DND-41 (cell line): ENCODE results near the gene MALAT1.

Experiments
- ATAC-seq: fragments of 200-7000 bp; cut with Tn5 transposase; 3 replicates; pipeline ENCODE4 v1.9.1; 2021; ENCODE audit warnings: low read depth; ENCODE audit not compliant: insufficient read depth
- DNase-seq: peaks from one replicate; pipeline ENCODE4 v3.0.0-alpha.2; 2020
- H2AFZ ChIP-seq: 2 replicates; pipeline ENCODE4 v1.6.0; 2012; ENCODE audit warnings: low read depth, low read length
- H3K27ac ChIP-seq: 2 replicates; pipeline ENCODE4 v1.5.1; 2012; ENCODE audit warnings: low read length, inconsistent platforms
- H3K27me3 ChIP-seq: fragments of 200-600 bp; sonication (generic); 2 replicates; pipeline ENCODE4 v1.6.0; 2012; ENCODE audit warnings: low read length, mild to moderate bottlenecking, inconsistent platforms; ENCODE audit not compliant: insufficient read depth, poor library complexity
- H3K36me3 ChIP-seq: 2 replicates; pipeline ENCODE4 v1.5.1; 2012; ENCODE audit warnings: low read length, inconsistent platforms; ENCODE audit not compliant: insufficient read depth
- H3K4me1 ChIP-seq: 2 replicates; pipeline ENCODE4 v1.5.1; 2012; ENCODE audit warnings: mild to moderate bottlenecking, low read length; ENCODE audit not compliant: insufficient read depth
- H3K4me2 ChIP-seq: 2 replicates; pipeline ENCODE4 v1.6.0; 2012; ENCODE audit warnings: mild to moderate bottlenecking, moderate library complexity, low read length, inconsistent platforms; ENCODE audit not compliant: insufficient read depth
- H3K4me3 ChIP-seq, 2 experiments: fragments of 200-600 bp in 1 of 2; shearing (Covaris generic) in 1 of 2; 2 replicates each; pipeline ENCODE4 v1.5.1; 2012 to 2016; ENCODE audit warnings: inconsistent platforms in 2 of 2, low read length in 2 of 2, mild to moderate bottlenecking in 2 of 2, low read depth in 1 of 2, moderate library complexity in 1 of 2
- H3K79me2 ChIP-seq: 2 replicates; pipeline ENCODE4 v1.6.0; 2012; ENCODE audit warnings: low read length, inconsistent platforms; ENCODE audit not compliant: insufficient read depth
- H3K9ac ChIP-seq: 2 replicates; pipeline ENCODE4 v1.6.0; 2012; ENCODE audit warnings: low read depth, mild to moderate bottlenecking, inconsistent platforms, low read length, moderate library complexity
- H3K9me3 ChIP-seq: 2 replicates; pipeline ENCODE4 v1.5.1; 2012; ENCODE audit warnings: low read length, moderate library complexity, mild to moderate bottlenecking, inconsistent platforms; ENCODE audit not compliant: insufficient read depth, severe bottlenecking
- H4K20me1 ChIP-seq: 2 replicates; pipeline ENCODE4 v1.6.0; 2012; ENCODE audit warnings: low read length; ENCODE audit not compliant: insufficient read depth
- EZH2 ChIP-seq: IDR thresholded peaks from 3 replicates; pipeline ENCODE4 v1.6.1; 2012; ENCODE audit warnings: borderline replicate concordance, low read depth, mild to moderate bottlenecking, moderate library complexity, low read length, inconsistent platforms; ENCODE audit not compliant: severe bottlenecking
- TF ChIP-seq, protein P1 (sequence below): IDR thresholded peaks from 2 replicates; pipeline ENCODE4 v1.5.1; 2012; ENCODE audit warnings: borderline replicate concordance, low read length, moderate library complexity, mild to moderate bottlenecking; ENCODE audit not compliant: poor library complexity, severe bottlenecking; ENCODE audit errors: extremely low read depth

The MALAT1 gene

DNA sequence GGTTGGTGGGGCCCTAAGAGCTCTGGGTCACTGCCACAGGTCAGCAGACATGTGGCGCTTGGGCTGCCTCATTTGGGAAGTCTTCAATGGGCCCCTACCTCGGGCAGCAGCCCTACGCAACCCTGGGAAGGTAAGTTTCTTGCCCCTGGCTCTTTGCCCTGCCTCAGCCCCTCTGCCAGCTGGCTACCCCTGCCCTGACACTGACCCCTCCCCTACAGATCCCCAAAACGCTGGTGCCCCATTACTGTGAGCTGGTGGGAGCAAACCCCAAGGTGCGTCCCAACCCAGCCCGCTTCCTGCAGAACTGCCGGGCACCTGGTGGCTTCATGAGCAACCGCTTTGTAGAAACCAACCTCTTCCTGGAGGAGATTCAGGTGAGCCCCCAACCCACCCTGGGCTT, 27.9 kb downstream of the MALAT1 start:
- Histone ChIP-seq H3K79me2 (peaks cover 20% of the 10 kb centered on the region), H3K36me3 (peaks cover 46% of the 10 kb centered on the region), H3K9ac (0 out of 2 replicates have a peak overlapping the region, but pooled peaks have one; percentile 98), H3K4me3 (no peak overlapping the region), H3K27ac (no peak overlapping the region), H3K9me3 (no peaks in the 10 kb centered on the region), H3K27me3 (peaks cover 7% of the 10 kb centered on the region), H3K4me1 (peaks cover 23% of the 10 kb centered on the region), H3K4me2 (peak overlapping the region; percentile 100; the same call in 1 of the 2 replicates), H2AFZ (no peak overlapping the region), H4K20me1 (peaks cover 22% of the 10 kb centered on the region)
- ATAC-seq, result no peak
- DNase-seq, result no peak
- TF ChIP-seq, protein P1, sequence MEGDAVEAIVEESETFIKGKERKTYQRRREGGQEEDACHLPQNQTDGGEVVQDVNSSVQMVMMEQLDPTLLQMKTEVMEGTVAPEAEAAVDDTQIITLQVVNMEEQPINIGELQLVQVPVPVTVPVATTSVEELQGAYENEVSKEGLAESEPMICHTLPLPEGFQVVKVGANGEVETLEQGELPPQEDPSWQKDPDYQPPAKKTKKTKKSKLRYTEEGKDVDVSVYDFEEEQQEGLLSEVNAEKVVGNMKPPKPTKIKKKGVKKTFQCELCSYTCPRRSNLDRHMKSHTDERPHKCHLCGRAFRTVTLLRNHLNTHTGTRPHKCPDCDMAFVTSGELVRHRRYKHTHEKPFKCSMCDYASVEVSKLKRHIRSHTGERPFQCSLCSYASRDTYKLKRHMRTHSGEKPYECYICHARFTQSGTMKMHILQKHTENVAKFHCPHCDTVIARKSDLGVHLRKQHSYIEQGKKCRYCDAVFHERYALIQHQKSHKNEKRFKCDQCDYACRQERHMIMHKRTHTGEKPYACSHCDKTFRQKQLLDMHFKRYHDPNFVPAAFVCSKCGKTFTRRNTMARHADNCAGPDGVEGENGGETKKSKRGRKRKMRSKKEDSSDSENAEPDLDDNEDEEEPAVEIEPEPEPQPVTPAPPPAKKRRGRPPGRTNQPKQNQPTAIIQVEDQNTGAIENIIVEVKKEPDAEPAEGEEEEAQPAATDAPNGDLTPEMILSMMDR, result no peak
- no peak for TF ChIP-seq EZH2

DNA sequence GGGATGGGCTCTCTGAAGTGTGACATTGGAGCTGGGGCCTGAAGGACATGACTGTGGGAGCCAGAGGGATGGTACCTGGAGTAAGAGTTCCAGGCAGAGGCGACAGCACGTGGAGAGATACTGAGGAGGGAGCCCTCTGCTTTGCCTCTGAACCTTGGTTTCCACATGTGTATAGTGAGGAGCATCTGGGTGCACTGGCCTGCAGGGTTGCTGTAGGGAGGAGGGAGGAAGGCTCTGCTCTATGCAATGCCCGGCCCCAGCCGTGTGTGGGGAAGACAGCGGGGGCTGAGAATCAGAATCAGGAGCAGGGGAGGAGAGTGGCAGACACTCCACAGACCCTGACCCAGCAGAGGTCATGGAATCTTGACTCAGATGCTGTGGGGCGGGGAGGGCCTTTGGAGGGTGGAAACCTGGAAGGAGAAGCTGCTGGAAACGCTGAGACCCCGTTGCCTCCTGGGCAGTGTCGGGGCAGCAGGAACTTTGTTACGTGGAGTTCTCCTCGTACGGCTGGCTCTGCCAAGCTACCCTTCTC, 30.0 kb downstream of the MALAT1 start:
- TF ChIP-seq EZH2, result no peak
- TF ChIP-seq, protein P1, result no peak
- no peaks in the 10 kb centered on the region for H3K27me3 ChIP-seq
- H2AFZ ChIP-seq, result no peak overlapping the region
- no peak overlapping the region for H3K27ac ChIP-seq
- H3K79me2 ChIP-seq, result peaks cover 20% of the 10 kb centered on the region
- H3K36me3 ChIP-seq, result peaks cover 58% of the 10 kb centered on the region
- no peaks in the 10 kb centered on the region for H3K9me3 ChIP-seq
- peaks cover 21% of the 10 kb centered on the region for H3K4me1 ChIP-seq
- no peak overlapping the region for H3K4me3 ChIP-seq
- no peak overlapping the region for H3K9ac ChIP-seq
- ATAC-seq (no peak), DNase-seq (no peak)
- no peak overlapping the region for H3K4me2 ChIP-seq
- H4K20me1 ChIP-seq, result peaks cover 22% of the 10 kb centered on the region

DNA sequence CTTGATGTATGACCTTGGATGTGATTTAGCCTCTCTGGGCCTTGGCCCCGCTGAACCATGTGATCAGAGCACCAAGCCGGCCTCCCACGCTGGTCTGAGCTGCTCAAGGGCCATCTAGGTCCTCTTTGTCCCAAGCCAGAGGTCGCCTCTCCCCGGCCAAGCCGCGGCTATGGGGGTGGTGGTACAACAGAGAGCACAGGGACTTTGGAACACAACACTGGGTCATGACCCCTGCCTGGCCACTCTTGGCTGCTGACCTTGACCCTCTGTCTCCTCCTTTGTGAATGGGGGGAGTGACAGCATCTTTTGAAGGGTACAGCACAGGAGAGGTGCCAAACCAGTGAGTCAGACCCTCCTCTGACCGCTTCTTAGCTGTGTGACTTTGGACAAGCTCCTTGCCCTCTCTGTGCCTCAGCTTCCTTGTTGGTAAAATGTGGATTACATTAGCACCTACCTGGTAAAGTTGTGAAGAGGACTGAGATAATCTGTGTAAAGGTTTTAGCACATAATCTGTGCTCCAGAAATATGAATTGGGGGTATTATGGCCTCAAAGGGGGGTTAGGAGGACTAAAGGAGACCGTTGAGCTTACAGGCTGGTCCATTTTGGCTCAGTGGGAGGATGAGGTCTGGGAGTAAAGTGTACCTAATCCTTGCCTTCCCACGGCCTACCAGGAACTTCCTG, 30.8 kb downstream of the MALAT1 start:
- peaks cover 20% of the 10 kb centered on the region for H3K79me2 ChIP-seq
- H3K4me3 ChIP-seq, result no peak overlapping the region
- DNase-seq (no peak), ATAC-seq (no peak)
- H3K9me3 ChIP-seq, result no peaks in the 10 kb centered on the region
- peak overlapping the region; percentile 3 for H3K27ac ChIP-seq
- TF ChIP-seq EZH2, result no peak
- TF ChIP-seq, protein P1, result no peak
- H3K27me3 ChIP-seq, result no peaks in the 10 kb centered on the region
- H4K20me1 ChIP-seq, result peaks cover 19% of the 10 kb centered on the region
- no peak overlapping the region for H2AFZ ChIP-seq
- H3K9ac ChIP-seq, result no peak overlapping the region
- peaks cover 14% of the 10 kb centered on the region for H3K4me1 ChIP-seq
- H3K36me3 ChIP-seq, result peaks cover 58% of the 10 kb centered on the region
- no peak overlapping the region for H3K4me2 ChIP-seq
